DOHH2 (cell line): Measurements from ENCODE around the gene CAV1.

ENCODE experiments used
- H3F3A ChIP-seq: fragments of 200-600 bp; sonication (generic), shearing (Covaris generic); 2 replicates; pipeline ENCODE4 v1.6.0; 2016; ENCODE audit warnings: antibody characterized with exemption, mild to moderate bottlenecking; ENCODE audit not compliant: control insufficient read depth, insufficient read depth
- H3K27ac ChIP-seq: fragments of 200-600 bp; sonication (generic); 2 replicates; pipeline ENCODE4 v1.5.1; 2014; ENCODE audit warnings: low read depth, mild to moderate bottlenecking, low read length, moderate library complexity
- H3K27me3 ChIP-seq: fragments of 200-600 bp; sonication (generic); 2 replicates; pipeline ENCODE4 v1.6.1; 2014; ENCODE audit warnings: mild to moderate bottlenecking, low read length, mixed read lengths; ENCODE audit not compliant: control insufficient read depth
- H3K36me3 ChIP-seq: fragments of 200-600 bp; sonication (generic); 2 replicates; pipeline ENCODE4 v1.6.1; 2014; ENCODE audit warnings: mild to moderate bottlenecking, low read length, moderate library complexity, mixed read lengths; ENCODE audit not compliant: control insufficient read depth
- H3K4me1 ChIP-seq: fragments of 200-600 bp; sonication (generic); 2 replicates; pipeline ENCODE4 v1.6.1; 2014; ENCODE audit warnings: mild to moderate bottlenecking, low read length, mixed read lengths; ENCODE audit not compliant: control insufficient read depth
- H3K4me2 ChIP-seq: fragments of 200-600 bp; sonication (generic); 2 replicates; pipeline ENCODE4 v1.6.0; 2014; ENCODE audit warnings: mild to moderate bottlenecking, low read length, moderate library complexity
- H3K4me3 ChIP-seq: fragments of 200-600 bp; sonication (generic); 2 replicates; pipeline ENCODE4 v1.5.1; 2014; ENCODE audit warnings: mild to moderate bottlenecking, low read length, mixed read lengths
- H3K79me2 ChIP-seq: fragments of 200-600 bp; sonication (generic); 2 replicates; pipeline ENCODE4 v1.6.1; 2014; ENCODE audit warnings: mild to moderate bottlenecking, low read length, mixed read lengths; ENCODE audit not compliant: control insufficient read depth
- H3K9me2 ChIP-seq: fragments of 200-600 bp; sonication (generic); replicated peaks from 2 replicates; pipeline ENCODE4 v1.6.1; 2014; ENCODE audit warnings: mild to moderate bottlenecking, low read length, mixed read lengths; ENCODE audit not compliant: control insufficient read depth
- H3K9me3 ChIP-seq: fragments of 200-600 bp; sonication (generic); 2 replicates; pipeline ENCODE4 v1.6.1; 2014; ENCODE audit warnings: antibody characterized with exemption, low read length, mixed read lengths; ENCODE audit not compliant: control insufficient read depth, insufficient read depth
- H4K20me1 ChIP-seq: fragments of 200-600 bp; sonication (generic); 2 replicates; pipeline ENCODE4 v1.6.0; 2014; ENCODE audit warnings: low read depth, mild to moderate bottlenecking, antibody characterized with exemption, low read length, moderate library complexity; ENCODE audit not compliant: control insufficient read depth, insufficient read depth
- CTCF ChIP-seq: fragments of 200-600 bp; sonication (generic); IDR thresholded peaks from one replicate; pipeline ENCODE4 v1.5.1; 2014; ENCODE audit warnings: antibody characterized with exemption, mild to moderate bottlenecking, low read depth, low read length; ENCODE audit not compliant: poor library complexity, severe bottlenecking
- EZH2phosphoT487 ChIP-seq: fragments of 200-600 bp; sonication (generic); IDR thresholded peaks from 2 replicates; pipeline ENCODE4 v1.6.1; 2017; ENCODE audit warnings: borderline replicate concordance, mild to moderate bottlenecking, antibody characterized with exemption, low read length, moderate library complexity, mixed read lengths

Gene CAV1

GRCh38 chr7:116535416-116535815 is 10.6 kb downstream of the CAV1 start:
- Histone ChIP-seq H3K4me2 (no peak overlapping the region), H3K4me1 (no peaks in the 10 kb centered on the region), H3K79me2 (no peaks in the 10 kb centered on the region), H3K27me3 (peaks cover 4% of the 10 kb centered on the region; the same call in 1 of the 2 replicates), H3K4me3 (no peak overlapping the region), H3K9me2 (no peaks in the 10 kb centered on the region), H4K20me1 (no peaks in the 10 kb centered on the region), H3K36me3 (no peaks in the 10 kb centered on the region), H3K27ac (no peak overlapping the region), H3F3A (no peaks in the 10 kb centered on the region), H3K9me3 (no peaks in the 10 kb centered on the region)
- no peak for TF ChIP-seq EZH2phosphoT487
- no peak for TF ChIP-seq CTCF

DNA sequence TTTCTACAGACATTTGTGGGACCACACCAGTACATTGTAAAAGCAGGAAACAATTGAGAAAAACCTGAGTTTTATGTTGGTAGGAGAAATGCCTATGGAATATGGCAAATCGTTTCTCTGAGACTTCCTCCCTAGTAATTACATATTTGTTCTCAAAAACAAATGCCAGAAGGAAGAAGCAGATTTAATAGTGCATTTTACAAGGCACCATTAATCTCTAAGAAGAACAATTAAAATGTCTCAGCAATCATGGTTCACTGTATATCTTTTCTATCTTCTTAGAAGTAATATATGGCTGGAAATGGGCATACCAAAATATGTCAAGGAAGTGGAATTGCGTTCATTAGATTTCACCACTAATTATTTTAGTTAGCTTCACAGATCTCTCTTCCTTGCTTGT is 13.3 kb downstream of the CAV1 start:
- TF ChIP-seq EZH2phosphoT487 = no peak
- no peak for TF ChIP-seq CTCF
- Histone ChIP-seq H3K4me1 (no peaks in the 10 kb centered on the region), H3K27me3 (peaks cover 3% of the 10 kb centered on the region; the same call in 1 of the 2 replicates), H3K4me3 (no peak overlapping the region), H4K20me1 (no peaks in the 10 kb centered on the region), H3K27ac (no peak overlapping the region), H3K9me2 (no peaks in the 10 kb centered on the region), H3K79me2 (no peaks in the 10 kb centered on the region), H3K4me2 (no peak overlapping the region), H3F3A (no peaks in the 10 kb centered on the region), H3K9me3 (no peaks in the 10 kb centered on the region), H3K36me3 (no peaks in the 10 kb centered on the region)

GRCh38 chr7:116539879-116540278 is 15.0 kb downstream of the CAV1 start:
- Histone ChIP-seq H3K27me3 (peaks cover 3% of the 10 kb centered on the region; the same call in 1 of the 2 replicates), H3K4me2 (no peak overlapping the region), H3K79me2 (no peaks in the 10 kb centered on the region), H3K4me1 (no peaks in the 10 kb centered on the region), H3K27ac (no peak overlapping the region), H3F3A (no peaks in the 10 kb centered on the region), H3K36me3 (no peaks in the 10 kb centered on the region), H3K9me3 (no peaks in the 10 kb centered on the region), H3K9me2 (no peaks in the 10 kb centered on the region), H3K4me3 (no peak overlapping the region), H4K20me1 (no peaks in the 10 kb centered on the region)
- TF ChIP-seq CTCF = no peak
- no peak for TF ChIP-seq EZH2phosphoT487

GRCh38 chr7:116540743-116541142 is 15.9 kb downstream of the CAV1 start:
- Histone ChIP-seq H3K27me3 (peaks cover 3% of the 10 kb centered on the region; the same call in 1 of the 2 replicates), H4K20me1 (no peaks in the 10 kb centered on the region), H3K79me2 (no peaks in the 10 kb centered on the region), H3K4me3 (no peak overlapping the region), H3K4me2 (no peak overlapping the region), H3K27ac (no peak overlapping the region), H3K36me3 (no peaks in the 10 kb centered on the region), H3F3A (no peaks in the 10 kb centered on the region), H3K4me1 (no peaks in the 10 kb centered on the region), H3K9me2 (no peaks in the 10 kb centered on the region), H3K9me3 (no peaks in the 10 kb centered on the region)
- TF ChIP-seq EZH2phosphoT487 = no peak
- TF ChIP-seq CTCF = no peak
